Measurements from ENCODE around the gene UPK3BL2. TPM values are rescaled to one million over a fixed set of nuclear protein-coding genes. Genes with fewer than 3 reads are reported as not detected.
"Not testable (repeated sequence)": the region's sequence is repeated elsewhere in the genome, so short reads cannot be mapped to it uniquely, and the experiment has no call there.

The UPK3BL2 gene
- total RNA-seq, 1 donor from 2014 or later = 13.4 TPM

GRCh38 chr7:102527822-102528793, 15.4 kb downstream of the UPK3BL2 start:
- H3K4me3 Mint-ChIP-seq (ENCODE audit: low read depth); DNase-seq (ENCODE audit: low spot score, unreplicated experiment); H3K9me3 Mint-ChIP-seq (ENCODE audit: low read depth); H3K4me1 Mint-ChIP-seq (ENCODE audit: low read depth); H3K27ac Mint-ChIP-seq; H3K36me3 Mint-ChIP-seq (ENCODE audit: insufficient read depth); H3K27me3 Mint-ChIP-seq: not testable (repeated sequence)

GRCh38 chr7:102527182-102527581, 16.3 kb downstream of the UPK3BL2 start:
- not testable (repeated sequence) for H3K36me3 Mint-ChIP-seq (ENCODE audit: insufficient read depth); H3K4me3 Mint-ChIP-seq (ENCODE audit: low read depth); H3K4me1 Mint-ChIP-seq (ENCODE audit: low read depth); H3K27ac Mint-ChIP-seq; H3K9me3 Mint-ChIP-seq (ENCODE audit: low read depth); DNase-seq (ENCODE audit: low spot score, unreplicated experiment); H3K27me3 Mint-ChIP-seq

- not testable (repeated sequence) for H3K4me1 Mint-ChIP-seq (ENCODE audit: low read depth); H3K27me3 Mint-ChIP-seq; H3K9me3 Mint-ChIP-seq (ENCODE audit: low read depth); H3K27ac Mint-ChIP-seq; DNase-seq (ENCODE audit: low spot score, unreplicated experiment); H3K36me3 Mint-ChIP-seq (ENCODE audit: insufficient read depth); H3K4me3 Mint-ChIP-seq (ENCODE audit: low read depth)
Observed at GRCh38 chr7:102524803-102525202, 18.7 kb downstream of the UPK3BL2 start.

GRCh38 chr7:102520797-102521196, 22.7 kb downstream of the UPK3BL2 start:
- not testable (repeated sequence) for H3K4me3 Mint-ChIP-seq (ENCODE audit: low read depth); H3K27me3 Mint-ChIP-seq; H3K9me3 Mint-ChIP-seq (ENCODE audit: low read depth); H3K36me3 Mint-ChIP-seq (ENCODE audit: insufficient read depth); DNase-seq (ENCODE audit: low spot score, unreplicated experiment); H3K27ac Mint-ChIP-seq; H3K4me1 Mint-ChIP-seq (ENCODE audit: low read depth)

- DNase-seq (ENCODE audit: low spot score, unreplicated experiment); H3K9me3 Mint-ChIP-seq (ENCODE audit: low read depth); H3K27ac Mint-ChIP-seq; H3K4me1 Mint-ChIP-seq (ENCODE audit: low read depth); H3K27me3 Mint-ChIP-seq; H3K36me3 Mint-ChIP-seq (ENCODE audit: insufficient read depth): not testable (repeated sequence)
- H3K4me3 Mint-ChIP-seq (ENCODE audit: low read depth) = peak within 1 kb of the TSS; percentile 33
Observed at GRCh38 chr7:102517550-102518147, 25.8 kb downstream of the UPK3BL2 start, which contains the start of gene RASA4B. TSS of gene RASA4B (minus strand) at chr7:102517777. CDS start at chr7:102517710, 67 bp downstream.

- not testable (repeated sequence) for DNase-seq (ENCODE audit: low spot score, unreplicated experiment); H3K27me3 Mint-ChIP-seq; H3K4me3 Mint-ChIP-seq (ENCODE audit: low read depth); H3K4me1 Mint-ChIP-seq (ENCODE audit: low read depth); H3K27ac Mint-ChIP-seq; H3K9me3 Mint-ChIP-seq (ENCODE audit: low read depth); H3K36me3 Mint-ChIP-seq (ENCODE audit: insufficient read depth)
Observed at GRCh38 chr7:102516951-102517350, 26.5 kb downstream of the UPK3BL2 start.

GRCh38 chr7:102515889-102516288, 27.6 kb downstream of the UPK3BL2 start:
- H3K36me3 Mint-ChIP-seq (ENCODE audit: insufficient read depth); H3K9me3 Mint-ChIP-seq (ENCODE audit: low read depth); H3K4me1 Mint-ChIP-seq (ENCODE audit: low read depth); H3K27me3 Mint-ChIP-seq; H3K4me3 Mint-ChIP-seq (ENCODE audit: low read depth); H3K27ac Mint-ChIP-seq; DNase-seq (ENCODE audit: low spot score, unreplicated experiment): not testable (repeated sequence)

- H3K27ac Mint-ChIP-seq; H3K27me3 Mint-ChIP-seq; H3K4me3 Mint-ChIP-seq (ENCODE audit: low read depth); H3K4me1 Mint-ChIP-seq (ENCODE audit: low read depth); H3K9me3 Mint-ChIP-seq (ENCODE audit: low read depth); H3K36me3 Mint-ChIP-seq (ENCODE audit: insufficient read depth); DNase-seq (ENCODE audit: low spot score, unreplicated experiment): not testable (repeated sequence)
Observed at GRCh38 chr7:102514881-102515721, 28.4 kb downstream of the UPK3BL2 start.

- not testable (repeated sequence) for H3K27me3 Mint-ChIP-seq; H3K36me3 Mint-ChIP-seq (ENCODE audit: insufficient read depth); H3K9me3 Mint-ChIP-seq (ENCODE audit: low read depth); H3K27ac Mint-ChIP-seq; H3K4me3 Mint-ChIP-seq (ENCODE audit: low read depth); H3K4me1 Mint-ChIP-seq (ENCODE audit: low read depth)
- peak; percentile 6 for DNase-seq (ENCODE audit: low spot score, unreplicated experiment)
Observed at GRCh38 chr7:102512642-102513221, 30.8 kb downstream of the UPK3BL2 start.

- not testable (repeated sequence) for H3K27ac Mint-ChIP-seq; H3K36me3 Mint-ChIP-seq (ENCODE audit: insufficient read depth); H3K27me3 Mint-ChIP-seq; H3K9me3 Mint-ChIP-seq (ENCODE audit: low read depth); H3K4me3 Mint-ChIP-seq (ENCODE audit: low read depth); DNase-seq (ENCODE audit: low spot score, unreplicated experiment); H3K4me1 Mint-ChIP-seq (ENCODE audit: low read depth)
Observed at GRCh38 chr7:102511860-102512522, 31.5 kb downstream of the UPK3BL2 start.

GRCh38 chr7:102510575-102510974, 32.9 kb downstream of the UPK3BL2 start:
- not testable (repeated sequence) for H3K36me3 Mint-ChIP-seq (ENCODE audit: insufficient read depth); H3K9me3 Mint-ChIP-seq (ENCODE audit: low read depth); H3K27ac Mint-ChIP-seq; H3K4me1 Mint-ChIP-seq (ENCODE audit: low read depth); H3K27me3 Mint-ChIP-seq; H3K4me3 Mint-ChIP-seq (ENCODE audit: low read depth); DNase-seq (ENCODE audit: low spot score, unreplicated experiment)
